Measurements from ENCODE around the gene NARF. TPM values are rescaled to one million over a fixed set of nuclear protein-coding genes. Genes with fewer than 3 reads are reported as not detected.

NARF gene
- total and polyA plus RNA-seq, 2 of the 8 experiments (the other 6 are each of a cell fraction or from before 2014, with no cell fraction given) = 97.4 to 131 TPM

DNA sequence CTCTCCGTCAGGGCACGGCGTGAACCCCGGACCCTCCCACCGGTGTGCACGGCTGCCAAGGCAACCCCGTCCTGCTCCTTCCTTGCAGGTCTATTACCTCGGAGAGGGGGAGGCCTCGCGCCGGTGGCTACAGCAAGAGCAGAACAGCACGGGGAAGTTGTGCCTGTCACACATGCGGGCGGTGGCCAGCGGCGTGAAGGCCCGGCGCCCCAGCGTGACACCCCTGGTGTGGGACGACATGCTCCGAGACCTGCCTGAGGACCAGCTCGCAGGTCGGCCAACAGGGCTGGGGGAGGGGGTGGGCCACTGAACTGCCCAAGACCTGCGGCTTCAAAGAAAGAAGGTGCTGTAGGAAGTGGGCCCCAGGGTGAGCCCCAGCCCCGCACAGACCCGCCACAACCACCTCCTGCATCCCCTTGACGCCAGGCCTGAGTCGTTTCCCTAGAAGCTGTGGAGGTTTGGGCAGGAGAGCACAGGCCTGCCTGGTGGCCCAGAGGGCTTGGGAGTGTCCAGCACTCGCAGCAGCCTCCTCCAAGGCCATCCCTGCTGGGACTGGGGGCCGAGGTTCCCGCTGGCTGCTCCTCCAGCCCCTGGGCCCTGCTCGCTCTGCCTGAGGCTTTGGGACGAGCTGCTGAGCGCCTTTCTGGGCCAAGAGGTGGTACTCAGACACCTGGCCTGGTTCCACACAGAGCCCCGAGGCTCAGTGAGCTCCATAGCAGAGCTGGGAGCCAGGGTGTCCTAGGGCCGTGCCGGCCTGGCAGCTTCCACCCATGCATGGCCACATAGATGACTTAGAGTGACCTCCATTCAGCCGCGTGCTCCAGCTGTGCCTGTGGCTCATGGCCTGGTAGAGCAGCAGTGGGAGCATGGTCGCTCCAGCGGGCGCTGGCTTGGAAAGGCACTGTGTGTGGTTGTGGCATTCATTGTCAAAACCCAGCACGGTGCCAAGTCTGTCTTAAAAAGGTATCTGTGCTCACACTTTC is 22.6 kb upstream of the NARF start:
- ChIA-PET POLR2A (ENCODE audit: partially characterized antibody) (interaction anchor here (0.8 to 4.0 kb wide), 5 partner anchors 7 to 21 kb away, joined by 3 to 19 read pairs (median 4); no protein-coding TSS in a partner anchor), CTCF (ENCODE audit: partially characterized antibody) (interaction anchor here (0.5 to 3.7 kb wide), 5 partner anchors 10 to 133 kb away, joined by 3 to 16 read pairs (median 3); no protein-coding TSS in a partner anchor)
- H2BK5ac ChIP-seq (ENCODE audit: low read depth, low read length) = no peak overlapping the region
- no peak overlapping the region for H2BK12ac ChIP-seq (ENCODE audit: low read depth, low read length)
- H4K5ac ChIP-seq (ENCODE audit: insufficient read length, low read depth, low read length) = no peak overlapping the region
- no peak overlapping the region for H2AFZ ChIP-seq (ENCODE audit: low read length)
- DNase-seq (ENCODE audit: low read depth in 1 of 2, low spot score in 2 of 2) (no peak), FAIRE-seq (no peak)
- 91% methylated on average over 34 of the region's 43 CpGs; no CpG with 5 or more reads in 1 of the 2 experiments for WGBS, 2 experiments (ENCODE audit: extremely low coverage in 1 of 2, insufficient coverage in 1 of 2, insufficient read length in 1 of 2, insufficient replicate concordance in 2 of 2, low coverage in 1 of 2, low lambda C conversion rate in 2 of 2, missing lambda C conversion rate in 1 of 2)
- no peak overlapping the region for H2AK5ac ChIP-seq (ENCODE audit: low read depth, low read length)
- no peak overlapping the region for H3K27ac ChIP-seq (ENCODE audit: low read depth, low read length)
- no peak overlapping the region for H3K18ac ChIP-seq (ENCODE audit: extremely low read depth, low read length)
- H3K23ac ChIP-seq (ENCODE audit: insufficient read length) = no peak overlapping the region
- H3K27me3 ChIP-seq (replicated peaks in 1 of 4; ENCODE audit: control insufficient read depth in 3 of 4, extremely low read depth in 1 of 4, insufficient read depth in 3 of 4, low read length in 3 of 4) = no peaks in the 10 kb centered on the region
- no peaks in the 10 kb centered on the region for H3K79me2 ChIP-seq (ENCODE audit: control insufficient read depth in 1 of 2, insufficient read depth in 2 of 2, low read length in 2 of 2)
- no peak overlapping the region for H3K4me2 ChIP-seq (ENCODE audit: insufficient read depth in 1 of 2, low read depth in 2 of 2, low read length in 2 of 2)
- no peaks in the 10 kb centered on the region for H3K9me3 ChIP-seq (ENCODE audit: insufficient read depth in 2 of 2, low read depth in 1 of 2, low read length in 1 of 2)
- H3K4me1 ChIP-seq (replicated peaks in 1 of 4; ENCODE audit: control insufficient read depth in 3 of 4, insufficient read depth in 4 of 4, low read length in 3 of 4) = peaks cover 0 to 9% (median 6%) of the 10 kb centered on the region in 4 experiments; a peak in 5 of 7 replicates
- no peak overlapping the region for H4K91ac ChIP-seq (replicated peaks; ENCODE audit: insufficient read length, low read length)
- no peak overlapping the region for H3K4ac ChIP-seq (replicated peaks; ENCODE audit: insufficient read length, low read depth, low read length)
- peak overlapping the region; percentile 14; the same call in 1 of the 2 replicates for H4K8ac ChIP-seq (ENCODE audit: extremely low read depth, insufficient read depth, low read length)
- no peak overlapping the region for H3K14ac ChIP-seq (ENCODE audit: insufficient read length)
- H3K4me3 ChIP-seq (ENCODE audit: extremely low read depth in 1 of 4, insufficient read depth in 2 of 4, low read depth in 3 of 4, low read length in 4 of 4) = no peak overlapping the region
- no peak overlapping the region for H2BK15ac ChIP-seq (ENCODE audit: low read length)
- H3K56ac ChIP-seq (replicated peaks; ENCODE audit: insufficient read length, low read depth, low read length) = no peak overlapping the region
- no peak overlapping the region for H2BK120ac ChIP-seq (replicated peaks; ENCODE audit: low read depth, low read length)
- peaks cover 0 to 9% (median 2%) of the 10 kb centered on the region in 4 experiments; a peak in 2 of 8 replicates for H3K36me3 ChIP-seq (ENCODE audit: control insufficient read depth in 2 of 4, insufficient read depth in 4 of 4, low read length in 3 of 4)
- H2BK20ac ChIP-seq (ENCODE audit: low read length) = no peak overlapping the region
- H3K9ac ChIP-seq (replicated peaks in 1 of 4; ENCODE audit: extremely low read depth in 1 of 4, low read depth in 3 of 4, low read length in 3 of 4) = no peak overlapping the region
- no peaks in the 10 kb centered on the region for H3K79me1 ChIP-seq (ENCODE audit: low read depth, low read length)
- H3K23me2 ChIP-seq (ENCODE audit: low read depth, low read length) = no peaks in the 10 kb centered on the region
- H4K20me1 ChIP-seq (replicated peaks in 1 of 2; ENCODE audit: control insufficient read depth in 1 of 2, insufficient read depth in 2 of 2, low read length in 2 of 2) = peaks cover 0 to 1% of the 10 kb centered on the region in 2 experiments
- TF ChIP-seq JUND (IDR thresholded peaks at IDR 0.05; ENCODE audit: low read length) = no peak
- no peak for TF ChIP-seq RXRA (IDR thresholded peaks at IDR 0.05; ENCODE audit: insufficient read depth, low read depth, low read length)
- no peak for TF ChIP-seq GABPA (IDR thresholded peaks at IDR 0.05; ENCODE audit: borderline replicate concordance, insufficient read depth, low read length)
- TF ChIP-seq, protein P1, sequence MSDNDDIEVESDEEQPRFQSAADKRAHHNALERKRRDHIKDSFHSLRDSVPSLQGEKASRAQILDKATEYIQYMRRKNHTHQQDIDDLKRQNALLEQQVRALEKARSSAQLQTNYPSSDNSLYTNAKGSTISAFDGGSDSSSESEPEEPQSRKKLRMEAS (IDR thresholded peaks at IDR 0.05) = no peak
- TF ChIP-seq SIX5 (IDR thresholded peaks at IDR 0.05; ENCODE audit: low read depth, low read length) = no peak
- TF ChIP-seq BACH1 (IDR thresholded peaks at IDR 0.05; ENCODE audit: low read length) = no peak
- TF ChIP-seq POLR2AphosphoS5 (IDR thresholded peaks at IDR 0.05; ENCODE audit: low read depth, low read length) = no peak
- TF ChIP-seq SIRT6 (IDR thresholded peaks at IDR 0.05; ENCODE audit: low read length) = no peak
- TF ChIP-seq, protein P2, sequence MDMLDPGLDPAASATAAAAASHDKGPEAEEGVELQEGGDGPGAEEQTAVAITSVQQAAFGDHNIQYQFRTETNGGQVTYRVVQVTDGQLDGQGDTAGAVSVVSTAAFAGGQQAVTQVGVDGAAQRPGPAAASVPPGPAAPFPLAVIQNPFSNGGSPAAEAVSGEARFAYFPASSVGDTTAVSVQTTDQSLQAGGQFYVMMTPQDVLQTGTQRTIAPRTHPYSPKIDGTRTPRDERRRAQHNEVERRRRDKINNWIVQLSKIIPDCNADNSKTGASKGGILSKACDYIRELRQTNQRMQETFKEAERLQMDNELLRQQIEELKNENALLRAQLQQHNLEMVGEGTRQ (IDR thresholded peaks at IDR 0.05; ENCODE audit: low read length) = no peak
- no peak for TF ChIP-seq CREB1 (IDR thresholded peaks at IDR 0.05)
